HG02588 (cell line): ENCODE data around the gene SMURF2.
"Not testable (repeated sequence)": the region's sequence is repeated elsewhere in the genome, so short reads cannot be mapped to it uniquely, and the experiment has no call there.

ENCODE experiments used
- ATAC-seq: cut with Tn5 transposase; IDR thresholded peaks from one replicate; pipeline ENCODE4 v1.9.1; 2021; ENCODE audit warnings: mild to moderate bottlenecking, moderate library complexity; ENCODE audit not compliant: unreplicated experiment

SMURF2 gene

DNA sequence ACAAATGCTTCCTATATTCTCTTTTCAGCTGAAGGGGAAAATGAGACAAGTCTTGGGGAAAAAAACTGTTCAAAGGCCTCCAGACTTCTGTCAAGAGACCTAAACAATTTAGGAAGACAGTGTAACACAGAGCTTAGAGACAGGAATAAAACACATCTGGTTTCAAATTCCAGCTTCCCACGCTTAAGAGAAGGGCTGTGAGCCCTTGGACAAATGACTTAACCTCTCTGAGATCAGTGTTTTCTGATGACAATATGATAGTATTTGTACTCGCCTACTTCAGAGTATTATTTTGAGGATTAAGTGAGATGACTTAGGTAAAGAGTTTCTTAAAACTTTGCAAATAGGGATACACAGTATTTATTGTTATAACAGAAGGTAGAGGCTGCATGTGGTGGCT, 29.5 kb downstream of the SMURF2 start:
- no peak for ATAC-seq

DNA sequence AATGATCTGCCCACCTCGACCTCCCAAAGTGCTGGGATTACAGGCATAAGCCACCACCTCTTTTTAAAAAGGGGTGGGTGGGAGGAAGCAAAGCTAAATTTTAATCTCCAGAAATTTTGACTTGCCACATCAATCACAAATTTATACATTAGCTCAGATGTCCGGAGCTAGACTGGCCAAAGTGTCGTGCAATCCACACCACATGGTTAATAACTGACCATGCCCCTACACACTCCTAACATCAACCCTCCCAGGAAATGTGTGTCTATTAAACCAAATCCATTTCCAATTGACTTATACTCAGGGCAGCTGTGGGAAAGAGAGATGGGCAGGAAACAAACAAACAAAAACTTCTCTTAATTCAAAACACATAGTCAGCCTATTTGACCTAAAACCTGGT, 29.9 kb downstream of the SMURF2 start:
- no peak for ATAC-seq

DNA sequence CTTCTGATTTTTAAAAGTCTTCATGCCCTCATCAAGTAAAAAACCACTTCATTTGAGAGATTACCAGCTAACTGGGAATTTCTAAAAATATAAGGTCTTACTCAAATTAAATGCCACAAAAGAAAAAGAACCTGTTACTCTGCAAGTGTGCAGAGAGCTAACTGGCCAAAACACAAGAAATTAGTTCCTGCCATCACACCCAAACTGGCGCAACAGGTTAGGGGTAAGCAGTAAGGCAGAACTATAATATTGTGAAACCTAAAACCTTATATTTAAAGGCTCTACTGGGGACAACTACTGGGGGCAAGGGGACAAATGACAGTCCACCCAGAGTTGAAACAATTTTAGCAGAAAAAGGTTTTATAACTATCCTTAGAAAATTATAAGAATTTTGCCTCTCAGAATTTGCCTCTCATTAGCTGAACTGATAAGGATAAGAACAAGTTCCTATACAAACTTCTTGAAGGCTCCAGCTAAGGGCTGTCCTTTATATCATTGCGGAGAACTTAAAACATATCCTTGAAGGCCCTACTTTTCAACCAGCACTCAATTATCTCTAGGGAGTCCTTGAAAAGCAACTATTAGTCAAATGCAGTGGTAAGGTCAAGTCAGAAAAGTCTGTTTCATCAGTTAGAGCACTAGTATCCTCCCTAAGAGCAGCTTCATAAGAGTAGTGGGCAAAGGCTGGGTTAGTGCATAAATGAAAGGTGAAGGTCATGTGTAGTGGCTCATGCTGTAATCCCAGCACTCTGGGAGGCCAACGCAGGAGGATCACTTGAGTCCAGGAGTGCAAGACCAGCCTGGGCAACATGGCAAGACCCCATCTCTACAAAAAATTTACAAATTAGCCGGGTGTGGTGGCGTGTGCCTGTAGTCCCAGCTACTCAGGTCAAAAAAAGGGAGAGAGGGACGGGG, 31.5 kb downstream of the SMURF2 start:
- no peak for ATAC-seq

DNA sequence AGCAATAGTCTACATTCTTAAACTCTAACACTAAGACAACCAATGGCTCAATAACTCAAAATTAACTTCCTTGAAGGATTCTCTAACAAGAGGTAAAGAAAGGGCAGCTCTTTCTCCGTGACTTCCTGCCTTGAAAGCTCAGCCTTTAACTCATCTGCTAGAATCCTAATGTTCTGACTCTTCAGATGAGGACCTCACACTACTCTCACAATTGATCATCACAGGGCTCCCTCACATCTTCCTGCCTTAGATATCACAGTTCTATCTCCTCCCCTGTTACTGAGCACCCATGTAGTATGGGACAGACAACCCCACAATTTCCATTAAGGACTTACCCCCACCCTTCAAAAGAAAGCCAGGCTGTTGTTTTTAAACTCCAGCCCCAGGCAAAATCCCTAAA, 33.5 kb downstream of the SMURF2 start:
- no peak for ATAC-seq

DNA sequence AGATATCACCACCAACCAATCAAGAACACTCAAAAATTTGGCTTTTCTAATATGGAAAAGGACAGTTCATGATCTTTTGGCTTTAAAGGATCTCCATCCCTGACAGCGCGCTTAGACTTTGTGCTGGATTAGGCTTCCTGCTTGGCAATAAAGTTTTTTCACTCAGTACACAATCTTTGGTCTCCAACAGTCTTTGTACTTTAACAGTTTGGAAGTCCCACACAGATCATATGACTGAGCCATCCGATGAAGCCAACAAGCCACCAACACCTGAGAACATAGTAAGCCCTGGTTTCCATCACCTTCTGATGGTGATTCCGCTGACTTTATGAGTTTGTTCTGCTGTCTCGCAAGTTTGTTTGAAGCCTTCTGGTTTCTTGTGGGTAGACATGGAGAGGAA, 34.3 kb downstream of the SMURF2 start:
- no peak for ATAC-seq

DNA sequence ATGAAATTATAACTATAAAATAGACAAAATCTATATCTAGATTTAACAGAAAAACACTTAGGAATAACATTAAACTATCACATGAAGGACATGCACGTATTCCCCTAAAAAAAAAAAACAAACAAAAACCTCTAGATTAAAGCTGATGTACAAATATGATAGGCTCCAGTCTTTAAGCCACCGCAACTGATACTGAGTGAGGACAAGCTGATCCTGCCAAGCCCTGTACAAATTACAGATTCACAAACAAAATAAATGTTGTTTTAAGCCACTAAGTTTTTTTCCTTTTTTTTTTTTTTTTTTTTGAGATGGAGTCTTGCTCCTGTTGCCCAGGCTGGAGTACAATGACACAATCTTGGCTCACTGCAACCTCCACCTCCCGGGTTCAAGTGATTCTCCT, 35.3 kb downstream of the SMURF2 start:
- ATAC-seq = no peak

DNA sequence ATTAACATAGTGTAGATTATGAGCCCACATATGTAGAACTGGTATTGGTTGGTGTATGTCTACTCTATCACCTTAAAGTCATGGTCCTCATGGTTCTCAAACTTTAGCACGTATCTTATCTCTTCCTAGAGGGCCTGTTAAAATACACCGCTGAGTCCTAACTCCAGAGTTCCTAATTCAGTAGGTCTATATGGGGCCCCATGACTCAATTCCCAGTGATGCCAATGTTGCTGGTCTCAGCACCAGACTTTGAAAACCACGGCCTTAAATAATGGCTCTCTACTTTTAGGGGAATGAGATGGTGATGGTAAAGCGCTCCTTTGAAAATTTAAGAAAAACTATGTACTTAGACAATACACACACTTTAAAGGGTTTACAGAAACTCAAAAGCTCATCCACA, 36.6 kb downstream of the SMURF2 start:
- no peak for ATAC-seq

DNA sequence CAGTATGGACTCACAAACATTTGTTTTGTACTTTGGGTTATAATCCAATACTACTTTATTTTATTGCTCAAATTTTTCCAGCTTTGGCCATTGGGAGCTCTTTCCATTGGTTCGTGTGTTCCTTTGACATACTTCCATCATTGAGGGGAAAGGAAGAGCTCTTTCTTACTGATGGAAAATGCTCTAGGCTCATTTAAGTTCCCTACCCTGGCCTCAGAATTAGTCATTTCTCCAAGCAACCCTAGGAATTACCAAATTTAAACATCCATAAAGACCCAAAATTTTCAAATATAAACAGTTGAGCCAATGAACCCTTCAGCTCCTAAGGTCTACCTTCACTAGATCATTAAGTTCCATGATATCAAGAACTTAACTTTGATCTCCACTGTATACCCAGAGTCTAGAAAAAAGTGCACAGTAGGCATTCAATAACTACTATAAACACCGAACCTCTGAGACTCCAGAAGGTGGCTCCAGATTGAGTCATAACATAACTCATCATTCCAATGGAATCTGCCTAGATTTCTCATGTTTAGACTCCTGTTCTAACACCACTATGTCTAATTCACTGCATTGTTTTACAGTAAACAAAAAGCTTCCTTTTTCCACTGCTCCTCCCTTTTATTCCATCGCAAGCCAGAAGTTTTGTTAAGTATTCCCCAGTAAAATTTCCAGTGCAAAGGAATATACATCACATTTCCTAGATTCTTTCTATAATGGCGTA, 39.0 kb downstream of the SMURF2 start:
- no peak for ATAC-seq

DNA sequence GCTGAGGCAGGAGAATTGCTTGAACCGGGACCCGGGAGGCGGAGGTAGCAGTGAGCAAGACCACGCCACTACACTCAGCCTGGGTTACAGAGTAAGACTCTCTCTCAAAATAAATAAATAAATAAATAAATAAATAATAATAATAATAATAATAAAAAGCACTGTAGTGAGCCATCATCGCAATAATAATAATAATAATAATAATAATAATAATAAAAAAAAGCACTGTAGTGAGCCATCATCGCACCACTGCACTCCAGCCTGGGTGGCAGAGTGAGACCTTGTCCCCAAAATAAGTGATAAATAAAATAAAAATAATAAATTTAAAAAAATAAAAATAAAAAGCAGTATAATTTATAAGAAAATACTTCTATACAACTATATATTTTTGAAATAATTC, 40.3 kb downstream of the SMURF2 start:
- ATAC-seq = no peak

DNA sequence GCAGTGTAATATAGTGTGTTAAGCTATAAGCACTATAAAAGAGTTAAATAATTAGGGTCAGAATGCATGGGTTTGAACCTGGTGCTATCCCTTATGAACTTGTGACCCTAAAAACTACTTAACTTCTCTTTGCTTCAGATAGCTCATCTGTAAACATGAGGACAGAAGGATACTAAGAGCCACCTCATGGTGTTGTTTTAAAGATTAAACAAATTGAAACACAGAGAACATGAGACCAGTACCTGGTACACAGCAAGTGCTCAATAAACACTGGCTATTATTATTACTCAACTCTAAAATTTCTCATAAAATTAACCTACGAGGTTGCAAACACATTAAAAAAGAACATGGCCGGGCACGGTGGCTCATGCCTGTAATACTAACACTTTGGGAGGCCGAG, 43.3 kb downstream of the SMURF2 start:
- no peak for ATAC-seq

DNA sequence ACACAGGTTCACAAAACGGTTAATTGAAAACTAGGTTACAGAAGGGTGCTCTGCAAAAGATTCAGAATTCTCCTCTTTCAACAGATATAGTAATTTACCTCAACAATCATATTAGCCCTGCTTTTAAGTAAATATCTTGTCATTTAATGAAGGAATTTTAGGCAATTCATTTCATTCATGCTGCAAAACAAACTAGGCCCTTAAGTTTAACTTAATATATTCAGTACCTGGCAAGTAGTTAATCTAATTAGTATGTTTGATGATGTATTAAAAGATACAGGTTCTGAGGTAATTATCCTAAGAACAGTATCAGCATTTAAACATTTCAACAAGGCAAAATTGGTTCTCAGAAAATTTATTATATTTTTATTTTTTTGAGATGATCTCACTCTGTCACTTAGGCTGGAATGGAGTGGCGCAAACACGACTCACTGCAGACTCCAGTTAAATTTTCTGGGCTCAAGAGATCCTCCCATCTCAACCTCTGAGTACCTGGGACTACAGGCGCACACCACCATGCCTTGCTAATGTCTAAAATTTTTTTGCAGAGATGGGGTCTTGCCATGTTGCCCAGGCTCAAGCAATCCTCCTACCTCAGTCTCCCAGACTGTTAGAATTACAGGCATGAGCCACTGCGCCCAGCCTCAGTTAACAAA, 44.9 kb downstream of the SMURF2 start:
- ATAC-seq = no peak

DNA sequence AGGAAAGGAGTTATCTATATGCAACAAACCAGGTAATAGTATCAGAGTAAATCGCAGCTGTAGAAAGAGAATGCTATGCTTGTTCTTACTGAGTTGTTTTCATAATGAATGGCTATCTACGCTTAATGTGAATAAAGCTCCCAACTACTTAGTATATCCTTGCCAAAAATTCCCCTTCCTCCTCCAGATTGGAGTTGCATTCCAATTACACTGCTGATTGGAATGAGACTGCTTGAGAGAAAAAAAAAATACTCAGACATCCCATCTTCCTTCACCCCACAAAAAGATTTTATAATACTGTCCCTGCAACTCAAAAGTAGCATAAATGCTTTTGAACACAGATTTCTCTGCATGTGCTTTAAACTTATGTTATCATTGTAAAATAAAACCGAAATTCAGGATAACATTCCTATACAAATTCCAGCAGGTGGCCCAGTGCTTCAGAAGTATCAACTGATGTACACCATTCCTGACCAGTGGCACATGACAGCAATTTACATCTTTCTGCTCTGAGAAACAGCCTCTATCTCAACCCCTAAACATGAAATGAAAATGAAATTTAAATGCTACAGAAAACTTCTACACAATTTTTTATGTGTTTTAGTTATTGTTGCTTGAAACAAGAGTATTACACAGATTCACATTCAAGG, 47.0 kb downstream of the SMURF2 start:
- no peak for ATAC-seq

DNA sequence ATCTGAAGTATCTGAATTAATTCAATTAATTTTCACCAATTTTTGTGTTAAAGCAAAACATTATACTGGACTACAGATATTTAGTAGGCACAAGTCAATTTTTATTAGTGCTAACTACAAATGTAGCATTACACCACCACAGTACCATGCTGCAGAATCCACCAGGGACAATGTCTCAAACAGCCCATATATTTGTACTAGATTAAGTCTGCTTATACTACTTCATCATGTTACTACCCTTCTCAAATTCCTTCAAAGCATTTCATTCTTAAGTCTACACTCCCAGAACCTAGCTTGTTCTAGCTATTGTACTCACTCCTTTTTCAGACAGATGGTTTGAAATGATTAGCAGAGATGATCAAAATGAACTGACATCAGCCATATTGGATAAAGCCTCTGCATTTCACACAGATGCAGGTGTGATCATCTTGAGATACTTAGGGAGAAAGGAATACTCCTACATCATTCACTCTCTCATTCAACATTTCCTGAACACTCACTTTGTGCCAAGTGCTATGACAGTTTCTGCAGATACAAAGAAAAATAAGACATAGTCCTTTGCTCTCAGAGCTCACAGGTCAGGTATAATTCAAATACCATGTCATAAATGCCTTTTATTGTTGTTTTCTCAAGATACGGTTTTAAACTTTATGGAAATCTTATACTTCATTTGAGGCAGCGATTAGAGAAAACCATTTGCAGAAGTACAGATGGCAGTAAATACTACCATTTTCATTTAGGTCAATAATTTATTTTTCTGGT, 47.7 kb downstream of the SMURF2 start:
- ATAC-seq = no peak

DNA sequence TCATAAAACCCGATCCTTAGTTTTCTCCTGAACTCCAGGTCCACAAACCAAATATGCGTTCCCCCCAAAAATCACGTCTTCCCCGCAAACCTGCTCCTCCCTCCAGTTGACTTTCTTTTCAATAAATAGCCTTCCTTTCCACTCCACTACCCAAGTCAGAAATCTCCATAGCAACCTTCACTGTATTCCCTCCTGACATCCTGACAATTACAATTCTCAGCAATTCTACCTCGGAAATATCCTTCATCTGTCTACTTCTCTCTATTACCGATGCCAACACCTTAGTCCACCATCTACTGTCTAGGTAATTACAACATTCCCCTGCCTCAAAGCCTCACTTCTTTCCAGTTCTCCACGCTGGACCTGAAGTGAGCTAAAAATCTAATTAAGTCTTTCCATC, 50.7 kb downstream of the SMURF2 start:
- ATAC-seq = no peak

DNA sequence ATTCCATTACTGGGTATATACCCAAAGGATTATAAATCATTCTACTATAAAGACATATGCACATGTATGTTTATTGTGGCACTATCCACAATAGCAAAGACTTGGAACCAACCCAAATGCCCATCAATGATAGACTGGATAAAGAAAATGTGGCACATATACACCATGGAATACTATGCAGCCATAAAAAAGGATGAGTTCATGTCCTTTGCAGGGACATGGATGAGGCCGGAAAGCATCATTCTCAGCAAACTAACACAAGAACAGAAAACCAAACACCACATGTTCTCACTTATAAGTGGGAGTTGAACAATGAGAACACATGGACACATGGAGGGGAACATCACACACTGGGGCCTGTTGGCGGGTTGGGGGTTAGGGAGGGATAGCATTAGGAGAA, 51.9 kb downstream of the SMURF2 start:
- ATAC-seq = not testable (repeated sequence)

DNA sequence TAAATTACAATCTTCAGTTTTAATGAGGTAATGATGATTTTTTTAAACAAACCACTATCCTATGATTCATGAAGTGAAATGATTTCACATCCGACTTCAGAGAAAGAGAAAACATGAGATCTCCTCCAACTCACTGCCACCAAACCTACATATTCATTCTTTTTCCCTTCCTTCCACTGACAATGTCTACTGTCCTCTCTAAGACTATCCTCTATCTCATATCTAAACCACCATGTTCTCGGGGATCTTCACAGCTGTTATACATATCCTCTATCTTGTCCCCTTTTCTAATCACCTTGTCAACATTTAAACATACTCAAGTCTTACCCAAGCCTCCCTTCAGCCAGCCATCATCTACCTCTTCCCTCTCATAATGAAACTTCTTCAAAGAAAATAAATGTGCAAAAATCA, 53.5 kb downstream of the SMURF2 start:
- no peak for ATAC-seq

DNA sequence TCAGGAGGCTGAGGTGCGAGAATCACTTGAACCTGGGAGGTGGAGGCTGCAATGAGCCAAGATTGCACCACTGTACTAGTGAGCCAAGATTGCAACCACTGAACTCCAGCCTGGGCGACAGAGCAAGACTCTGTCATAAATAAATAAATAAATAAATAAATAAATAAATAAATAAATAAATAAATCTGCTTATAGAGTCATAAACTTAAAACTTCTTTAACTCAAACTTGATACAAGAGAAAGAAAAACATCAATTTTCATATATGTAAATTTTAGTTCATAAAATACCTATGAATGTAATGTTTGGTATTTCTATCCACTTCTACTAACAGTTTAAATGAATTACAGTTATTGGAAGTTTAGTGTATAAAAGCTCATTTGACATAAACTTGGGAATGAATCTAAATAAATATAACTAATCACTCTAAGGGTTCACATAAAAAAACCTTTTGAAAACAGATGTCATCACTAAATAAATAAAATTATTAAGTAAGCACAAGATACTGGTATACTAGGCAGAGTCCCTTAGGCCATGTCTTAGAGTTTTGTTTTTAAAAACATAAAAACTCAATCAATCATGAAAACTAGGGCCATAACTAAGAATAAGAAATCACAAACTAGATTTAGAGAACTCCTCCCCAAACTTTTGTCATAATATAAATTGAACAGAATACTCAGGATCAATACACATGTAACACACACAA, 54.1 kb downstream of the SMURF2 start:
- ATAC-seq = no peak

DNA sequence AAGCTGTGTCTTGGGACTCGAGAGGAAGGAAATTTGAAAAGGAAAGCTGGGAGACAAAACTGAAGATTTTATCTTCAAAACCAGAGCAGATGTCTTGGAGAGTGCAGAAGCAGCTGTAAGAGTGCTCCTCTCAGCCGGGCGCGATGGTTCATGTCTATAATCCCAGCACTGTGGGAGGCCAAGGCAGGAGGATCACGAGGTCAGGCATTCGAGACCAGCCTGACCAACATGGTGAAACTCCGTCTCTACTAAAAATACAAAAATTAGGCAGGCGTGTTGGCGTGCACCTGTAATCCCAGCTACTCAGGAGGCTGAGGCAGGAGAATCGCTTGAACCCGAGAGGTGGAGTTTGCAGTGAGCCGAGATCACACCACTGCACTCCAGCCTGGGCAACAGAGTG, 57.6 kb downstream of the SMURF2 start:
- ATAC-seq = not testable (repeated sequence)

DNA sequence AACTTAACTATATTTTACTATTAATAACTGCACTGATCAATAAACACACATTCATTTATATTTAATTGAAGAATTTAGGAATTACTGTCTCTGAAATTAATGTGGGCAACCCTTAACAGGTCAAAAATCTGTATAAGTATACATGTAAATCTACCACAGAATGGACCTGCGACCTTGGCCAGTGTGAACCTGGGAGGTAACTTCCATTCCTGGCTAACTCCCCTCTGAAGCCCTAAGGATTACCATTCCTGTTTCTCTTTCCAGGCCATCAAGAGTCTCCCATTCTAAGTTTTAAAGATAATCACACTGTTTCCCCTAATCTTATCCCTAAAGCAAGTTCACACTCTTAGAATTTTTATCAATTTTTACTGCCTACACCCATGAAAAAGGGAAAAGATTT, 58.1 kb downstream of the SMURF2 start:
- ATAC-seq = no peak

DNA sequence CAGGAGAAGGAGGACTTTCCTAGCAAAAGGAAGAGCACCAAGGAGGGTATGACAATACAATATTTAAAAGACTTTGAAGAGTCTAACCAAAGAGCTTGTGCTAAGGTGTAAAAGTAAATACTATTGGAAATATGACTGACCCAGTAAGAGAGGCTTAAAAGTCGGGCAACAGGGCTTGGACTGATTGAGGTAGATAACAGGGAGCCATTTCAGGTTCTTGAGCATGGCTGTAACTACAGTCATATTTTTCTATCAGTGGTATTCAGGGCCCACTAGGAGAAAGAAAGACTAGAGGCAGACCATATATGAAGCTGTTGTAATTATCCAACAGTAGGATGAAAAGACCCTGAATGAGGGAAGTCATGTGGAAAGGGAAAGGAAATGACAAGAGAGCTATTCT, 62.3 kb downstream of the SMURF2 start:
- no peak for ATAC-seq
